Lower leg skin (tissue), 3 donors: ENCODE data around the gene STRA6.

Experiments used
- CTCF ChIP-seq, 3 donors: fragments of 450-650 bp; IDR thresholded peaks; one replicate each; pipeline ENCODE4 v1.5.1; 2016; ENCODE audit warnings: antibody characterized with exemption in 3 of 3, mild to moderate bottlenecking in 3 of 3, moderate library complexity in 2 of 3
- POLR2A ChIP-seq, 2 donors: fragments of 450-650 bp; IDR thresholded peaks; one replicate each; pipeline ENCODE4 v1.6.1; 2016 to 2017; ENCODE audit warnings: antibody characterized with exemption in 2 of 2, mild to moderate bottlenecking in 1 of 2, moderate library complexity in 1 of 2

GRCh38 chr15:74194572-74195559, 7.7 kb downstream of the STRA6 start:
- no peak for TF ChIP-seq CTCF (IDR thresholded peaks at IDR 0.05)
- TF ChIP-seq POLR2A (IDR thresholded peaks at IDR 0.05), result no peak
